Left lung (tissue), 10 donors: ENCODE measurements around the gene NAGLU. TPM values are rescaled to one million over a fixed set of nuclear protein-coding genes. Genes with fewer than 3 reads are reported as not detected.
A peak's percentile ranks its signal among the peaks of the same experiment; 100 is the strongest.
"Not testable (repeated sequence)": the region's sequence is repeated elsewhere in the genome, so short reads cannot be mapped to it uniquely, and the experiment has no call there.

Experiments
- ATAC-seq: fragments of 200-7000 bp; cut with Tn5 transposase; one replicate; pipeline ENCODE4 v1.9.1; 2020; ENCODE audit warnings: moderate library complexity
- DNase-seq, 4 donors: peaks; one replicate each; pipeline ENCODE4 v3.0.0-alpha.2; 2013 to 2020
- H3K27ac ChIP-seq, 2 donors: fragments of 200-600 bp; sonication (generic) in 1 of 2; one replicate each; pipeline versions ENCODE4 v1.5.0 to v1.8.0; 2020 to 2021
- H3K27me3 ChIP-seq, 2 donors: fragments of 200-600 bp; sonication (generic) in 1 of 2; one replicate each; pipeline versions ENCODE4 v1.5.0 to v1.8.0; 2020 to 2021
- H3K36me3 ChIP-seq, 2 donors: fragments of 200-600 bp; sonication (generic) in 1 of 2; one replicate each; pipeline versions ENCODE4 v1.5.0 to v1.8.0; 2020 to 2021
- H3K4me1 ChIP-seq, 2 donors: fragments of 200-600 bp; one replicate each; pipeline ENCODE4 v1.8.0; 2021
- H3K4me3 ChIP-seq, 2 donors: fragments of 200-600 bp; sonication (generic) in 1 of 2; one replicate each; pipeline versions ENCODE4 v1.5.0 to v1.8.0; 2020 to 2021; ENCODE audit warnings: mild to moderate bottlenecking in 1 of 2
- H3K9me3 ChIP-seq, 2 donors: fragments of 200-600 bp; sonication (generic) in 1 of 2; one replicate each; pipeline versions ENCODE4 v1.5.0 to v1.8.0; 2020 to 2021
- intact Hi-C, 2 donors: fragments of 100-400 bp; cut with DNase I; formaldehyde crosslinking; loops; one replicate each; pipeline versions ENCODE4 v1.11.2 to v1.14.2; 2022
- polyA plus RNA-seq, 6 donors: library from polyadenylated mRNA; unstranded; fragments of 120-200 nt; gene quantifications; one replicate each; pipeline ENCODE4 v1.2.1, GENCODE V29; 2013; ENCODE audit not compliant: insufficient read length in 6 of 6
- total RNA-seq, 2 donors: library from RNA; stranded (reverse); fragmentation: NEBNext Ultra II Directional; extraction: Animal tissue kit (Norgen Biotek cat#: 25700); gene quantifications; one replicate each; pipeline ENCODE4 v1.2.1, GENCODE V29; 2021
- TF ChIP-seq, protein P1 (sequence below), 2 donors: fragments of 200-600 bp; sonication (generic) in 1 of 2; IDR thresholded peaks; one replicate each; pipeline versions ENCODE4 v1.5.0 to v1.8.0; 2021; ENCODE audit warnings: antibody characterized with exemption in 2 of 2
- donor health status: DM: no; HTN: yes; CAD: no.
- donor health status: DM: no; HTN: no; CAD: no.

The NAGLU gene
- total and polyA plus RNA-seq, 8 donors: 10.3 to 56.2 (median 14.3) TPM

DNA sequence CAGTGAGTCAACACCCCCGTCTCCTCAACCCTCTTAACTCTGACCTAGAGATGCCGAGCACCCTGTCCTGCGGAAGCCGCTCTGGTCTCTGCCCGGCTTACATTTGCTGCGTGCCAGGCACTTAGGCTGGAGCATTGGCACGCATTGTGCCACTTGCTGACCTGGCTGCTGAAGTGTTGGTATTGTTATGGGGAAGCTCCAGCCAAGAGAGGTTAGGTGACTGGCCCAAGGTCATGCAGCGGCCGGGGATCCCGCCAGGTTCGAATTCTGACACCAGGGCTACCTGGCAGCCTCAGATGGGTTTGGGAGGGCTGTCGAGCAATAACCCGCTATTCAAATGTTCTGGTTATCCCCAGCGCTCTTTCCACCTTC is 11.6 kb downstream of the NAGLU start:
- DNase-seq (no peak), ATAC-seq (no peak)
- TF ChIP-seq, protein P1, sequence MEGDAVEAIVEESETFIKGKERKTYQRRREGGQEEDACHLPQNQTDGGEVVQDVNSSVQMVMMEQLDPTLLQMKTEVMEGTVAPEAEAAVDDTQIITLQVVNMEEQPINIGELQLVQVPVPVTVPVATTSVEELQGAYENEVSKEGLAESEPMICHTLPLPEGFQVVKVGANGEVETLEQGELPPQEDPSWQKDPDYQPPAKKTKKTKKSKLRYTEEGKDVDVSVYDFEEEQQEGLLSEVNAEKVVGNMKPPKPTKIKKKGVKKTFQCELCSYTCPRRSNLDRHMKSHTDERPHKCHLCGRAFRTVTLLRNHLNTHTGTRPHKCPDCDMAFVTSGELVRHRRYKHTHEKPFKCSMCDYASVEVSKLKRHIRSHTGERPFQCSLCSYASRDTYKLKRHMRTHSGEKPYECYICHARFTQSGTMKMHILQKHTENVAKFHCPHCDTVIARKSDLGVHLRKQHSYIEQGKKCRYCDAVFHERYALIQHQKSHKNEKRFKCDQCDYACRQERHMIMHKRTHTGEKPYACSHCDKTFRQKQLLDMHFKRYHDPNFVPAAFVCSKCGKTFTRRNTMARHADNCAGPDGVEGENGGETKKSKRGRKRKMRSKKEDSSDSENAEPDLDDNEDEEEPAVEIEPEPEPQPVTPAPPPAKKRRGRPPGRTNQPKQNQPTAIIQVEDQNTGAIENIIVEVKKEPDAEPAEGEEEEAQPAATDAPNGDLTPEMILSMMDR (IDR thresholded peaks at IDR 0.05): no peak
- Histone ChIP-seq H3K4me1 (peaks cover 0 to 12% of the 10 kb centered on the region in 2 donors), H3K4me3 (no peak overlapping the region), H3K27ac (no peak overlapping the region), H3K9me3 (no peaks in the 10 kb centered on the region), H3K27me3 (peaks cover 0 to 20% of the 10 kb centered on the region in 2 donors), H3K36me3 (peaks cover 0 to 24% of the 10 kb centered on the region in 2 donors)
- intact Hi-C loops: no loop called here

DNA sequence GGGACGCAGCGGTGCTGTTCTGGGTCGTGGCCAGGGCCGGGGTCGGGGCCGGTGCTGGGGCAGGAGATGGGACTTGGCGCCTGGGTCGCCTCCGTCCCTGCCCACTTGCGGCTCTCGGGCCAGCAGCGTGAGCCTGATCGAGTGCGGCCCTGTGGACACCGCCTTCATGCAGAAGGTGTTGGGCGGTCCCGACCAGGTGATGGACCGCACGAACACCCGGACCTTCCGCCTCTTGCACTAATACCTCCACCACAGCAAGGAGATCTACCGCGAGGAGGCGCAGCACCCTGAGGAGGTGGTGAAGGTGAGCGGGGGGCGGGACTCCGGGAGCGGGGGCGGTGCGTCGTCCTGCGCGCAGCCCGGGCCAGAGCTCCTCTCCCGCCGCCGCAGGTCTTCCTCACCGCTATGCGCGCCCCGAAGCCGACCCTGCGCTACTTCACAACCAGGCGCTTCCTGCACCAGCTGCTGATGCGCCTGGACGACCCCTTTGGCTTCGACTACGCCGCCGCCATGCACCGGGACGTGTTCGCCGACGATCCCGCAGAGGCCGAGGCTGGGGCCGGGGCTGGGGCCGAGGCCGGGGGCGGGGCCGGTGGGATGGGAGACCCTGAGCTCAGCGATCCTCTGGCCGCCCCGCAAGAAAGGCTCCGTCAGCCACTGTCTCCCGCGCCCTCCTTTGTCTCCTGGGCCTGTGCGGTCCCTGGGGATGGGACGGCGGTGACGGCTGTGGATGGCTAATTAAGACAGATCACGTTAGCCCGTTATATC is 12.2 kb downstream of the NAGLU start:
- DNase-seq: peak in 3 of 4 donors; percentile 58 to 91 (median 82)
- Histone ChIP-seq H3K4me3 (peak overlapping the region; percentile 28 to 33), H3K36me3 (peaks cover 0 to 18% of the 10 kb centered on the region in 2 donors)

DNA sequence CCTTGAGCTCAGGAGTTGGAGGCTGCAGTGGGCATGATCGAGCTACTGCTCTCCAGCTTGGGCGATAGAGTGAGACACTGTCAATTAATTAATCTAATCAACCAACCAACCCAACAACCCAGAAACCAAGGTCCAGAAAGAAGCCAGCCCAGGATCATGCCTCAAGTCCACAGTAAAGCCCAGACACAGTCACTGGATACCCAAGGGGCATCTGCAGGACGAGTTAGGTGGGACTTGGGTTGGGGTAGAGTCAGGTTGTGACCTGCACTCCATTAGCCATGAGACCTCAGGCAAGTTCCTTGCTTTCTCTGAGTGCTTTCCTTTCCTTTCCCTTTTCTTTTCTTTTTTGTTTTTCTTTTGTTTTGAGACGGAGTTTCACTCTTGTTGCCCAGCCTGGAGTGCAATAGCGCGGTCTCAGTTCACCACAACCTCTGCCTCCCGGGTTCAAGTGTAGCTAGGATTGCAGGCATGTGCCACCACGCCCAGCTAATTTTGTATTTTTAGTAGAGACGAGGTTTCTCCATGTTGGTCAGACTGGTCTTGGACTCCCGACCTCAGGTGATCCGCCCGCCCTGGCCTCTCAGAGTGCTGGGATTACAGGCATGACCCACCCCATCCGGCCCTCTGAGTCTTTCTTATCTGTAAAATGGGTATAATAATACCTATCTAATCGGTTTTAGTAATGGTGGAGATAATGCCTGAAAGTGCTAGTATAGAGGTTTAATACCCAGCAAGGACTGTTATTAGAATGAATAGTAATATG is 13.1 kb downstream of the NAGLU start:
- ATAC-seq (no peak), DNase-seq (no peak)
- H3K27ac ChIP-seq: no peak overlapping the region
- TF ChIP-seq, protein P1 (IDR thresholded peaks at IDR 0.05): no peak
- intact Hi-C loops: no loop called here
- H3K4me3 ChIP-seq: no peak overlapping the region
- peaks cover 0 to 9% of the 10 kb centered on the region in 2 donors for H3K36me3 ChIP-seq
- H3K4me1 ChIP-seq: peaks cover 8 to 24% of the 10 kb centered on the region in 2 donors
- H3K27me3 ChIP-seq: peaks cover 0 to 20% of the 10 kb centered on the region in 2 donors
- H3K9me3 ChIP-seq: no peaks in the 10 kb centered on the region

More for the DNA sequence above, 12.2 kb downstream of the NAGLU start:
- Histone ChIP-seq H3K4me1 (peaks cover 1 to 16% of the 10 kb centered on the region in 2 donors), H3K9me3 (no peaks in the 10 kb centered on the region), H3K27me3 (peaks cover 0 to 20% of the 10 kb centered on the region in 2 donors), H3K27ac (no peak overlapping the region)
- ATAC-seq: peak; percentile 96
- TF ChIP-seq, protein P1 (IDR thresholded peaks at IDR 0.05): peak; percentile 24 to 27
- intact Hi-C loops: no loop called here

DNA sequence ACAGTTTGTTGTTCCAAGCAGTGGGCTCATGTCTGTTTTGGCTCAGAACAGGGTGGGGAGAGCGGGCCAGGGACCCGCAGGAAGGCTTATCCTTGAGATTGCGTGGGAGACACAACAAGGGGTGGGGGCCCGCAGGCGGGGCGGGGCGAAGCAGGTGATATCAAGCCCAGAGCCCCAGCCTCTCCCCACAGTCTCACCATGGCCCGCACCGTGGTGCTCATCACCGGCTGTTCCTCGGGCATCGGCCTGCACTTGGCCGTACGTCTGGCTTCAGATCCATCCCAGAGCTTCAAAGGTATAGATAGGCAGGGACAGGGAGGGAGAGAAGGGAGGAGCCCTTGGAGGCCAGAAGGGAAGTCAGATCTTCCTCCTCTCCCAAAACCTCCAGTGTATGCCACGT is 16.7 kb downstream of the NAGLU start, which contains the start of gene HSD17B1:
TSS of gene HSD17B1 (plus strand) at position 188 of the 400 bp plus-strand sequence. CDS start at position 199, 11 bp downstream.
- H3K4me1 ChIP-seq: peaks cover 16 to 33% of the 10 kb centered on the region in 2 donors
- ATAC-seq, intact Hi-C loops, H3K27ac ChIP-seq, DNase-seq, H3K36me3 ChIP-seq, H3K9me3 ChIP-seq: not testable (repeated sequence)
- H3K27me3 ChIP-seq: peaks cover 0 to 17% of the 10 kb centered on the region in 2 donors
- peak within 1 kb of the TSS; percentile 73 to 88 for H3K4me3 ChIP-seq

DNA sequence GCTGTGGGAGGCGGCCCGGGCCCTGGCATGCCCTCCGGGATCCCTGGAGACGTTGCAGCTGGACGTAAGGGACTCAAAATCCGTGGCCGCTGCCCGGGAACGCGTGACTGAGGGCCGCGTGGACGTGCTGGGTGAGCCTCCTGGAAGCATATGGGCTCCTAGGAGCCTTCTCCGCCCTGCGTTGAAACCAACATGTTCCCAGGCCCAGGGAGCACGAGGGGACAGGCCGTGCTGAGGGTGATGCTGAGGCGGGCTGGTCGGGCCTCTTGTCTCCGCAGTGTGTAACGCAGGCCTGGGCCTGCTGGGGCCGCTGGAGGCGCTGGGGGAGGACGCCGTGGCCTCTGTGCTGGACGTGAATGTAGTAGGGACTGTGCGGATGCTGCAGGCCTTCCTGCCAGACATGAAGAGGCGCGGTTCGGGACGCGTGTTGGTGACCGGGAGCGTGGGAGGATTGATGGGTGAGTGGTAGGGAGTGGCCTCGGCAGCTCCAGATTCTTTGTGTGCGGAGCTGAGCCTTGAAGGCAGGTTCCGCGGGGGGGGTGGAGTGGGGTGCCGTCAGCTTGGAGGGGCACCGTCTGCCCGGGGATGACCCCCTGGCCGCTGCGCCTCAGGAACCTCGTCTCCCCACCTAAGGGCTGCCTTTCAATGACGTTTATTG is 17.2 kb downstream of the NAGLU start:
- DNase-seq (peak in 1 of 4 donors; percentile 78), ATAC-seq (no peak)
- H3K27ac ChIP-seq: no peak overlapping the region
- TF ChIP-seq, protein P1 (IDR thresholded peaks at IDR 0.05): no peak
- H3K9me3 ChIP-seq: no peaks in the 10 kb centered on the region
- H3K36me3 ChIP-seq: no peaks in the 10 kb centered on the region
- peaks cover 16 to 29% of the 10 kb centered on the region in 2 donors for H3K4me1 ChIP-seq
- H3K4me3 ChIP-seq: peak overlapping the region in 1 of 2 donors; percentile 88
- peaks cover 0 to 11% of the 10 kb centered on the region in 2 donors for H3K27me3 ChIP-seq
- intact Hi-C loops: no loop called here
